HG03135 (cell line): ENCODE data around the gene COL4A1.

Experiments used
- ATAC-seq: cut with Tn5 transposase; IDR thresholded peaks from one replicate; pipeline ENCODE4 v1.9.1; 2021; ENCODE audit warnings: mild to moderate bottlenecking, moderate library complexity; ENCODE audit not compliant: unreplicated experiment

COL4A1 gene

DNA sequence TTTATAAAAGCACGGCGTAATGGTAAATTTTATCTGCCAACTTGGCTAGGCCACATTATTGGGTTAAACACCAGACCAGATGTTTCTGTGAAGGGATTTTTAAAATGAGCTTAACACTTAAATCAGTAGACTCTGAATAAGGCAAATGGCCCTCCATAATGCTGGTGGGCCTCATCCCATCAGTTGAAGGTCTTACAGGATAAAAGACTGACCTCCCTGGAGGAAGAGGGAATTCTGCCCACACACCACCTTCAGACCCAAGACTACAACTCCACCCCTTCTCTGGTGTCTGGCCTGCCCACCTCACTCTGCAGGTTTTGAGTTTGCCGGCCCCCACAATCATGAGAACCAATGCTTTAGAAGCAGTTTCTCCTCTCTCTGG lies 96.4 kb downstream of the COL4A1 start:
- ATAC-seq = no peak

DNA sequence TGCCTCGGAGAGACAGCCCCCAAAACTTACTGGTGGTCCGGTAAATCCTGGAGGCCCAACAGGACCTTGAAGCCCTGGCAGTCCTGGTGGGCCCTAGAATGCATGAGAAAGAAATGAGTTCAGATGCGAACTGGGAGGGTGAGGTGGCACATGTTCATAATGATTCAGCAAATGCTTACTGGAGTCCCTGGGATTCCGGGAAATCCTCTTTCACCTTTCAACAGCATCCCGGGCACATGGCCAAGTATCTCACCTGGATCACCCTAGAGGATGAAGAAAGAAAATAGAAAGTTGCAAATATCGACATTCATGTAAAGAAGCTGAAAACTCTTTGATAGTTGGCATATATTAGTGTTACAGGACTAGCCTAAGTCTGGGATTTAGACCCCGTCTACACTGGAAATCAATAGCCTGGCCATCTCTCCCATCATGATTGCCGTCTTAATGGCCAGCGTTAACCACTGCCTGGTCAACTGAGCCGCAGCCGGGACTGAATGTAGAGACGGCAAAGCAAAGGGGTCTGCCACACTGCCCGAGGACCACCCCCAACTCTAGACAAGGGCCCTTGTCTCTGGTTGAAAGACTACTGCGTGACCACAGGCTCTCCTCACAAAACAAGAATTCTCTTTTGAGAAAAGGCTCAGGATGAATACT lies 96.9 kb downstream of the COL4A1 start:
- no peak for ATAC-seq

DNA sequence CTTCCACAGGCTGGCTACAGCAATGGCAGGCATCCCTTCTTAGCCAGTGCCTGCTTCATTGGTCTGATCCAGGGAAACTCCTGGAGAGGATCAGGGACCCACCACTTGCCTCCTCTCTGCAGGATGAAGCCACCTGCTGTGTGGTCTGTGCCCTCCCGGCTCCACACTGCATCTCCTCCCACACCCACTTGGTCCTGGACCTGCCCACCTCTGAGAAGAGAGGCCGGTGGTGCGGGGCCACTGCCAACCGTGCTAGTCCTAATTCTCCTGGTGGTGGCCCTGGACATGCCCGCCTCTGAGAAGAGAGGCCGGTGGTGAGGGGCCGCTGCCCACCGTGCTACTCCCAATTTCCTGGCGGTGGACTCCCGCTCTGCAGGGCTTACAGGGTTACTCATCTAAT lies 98.8 kb downstream of the COL4A1 start:
- ATAC-seq = no peak

DNA sequence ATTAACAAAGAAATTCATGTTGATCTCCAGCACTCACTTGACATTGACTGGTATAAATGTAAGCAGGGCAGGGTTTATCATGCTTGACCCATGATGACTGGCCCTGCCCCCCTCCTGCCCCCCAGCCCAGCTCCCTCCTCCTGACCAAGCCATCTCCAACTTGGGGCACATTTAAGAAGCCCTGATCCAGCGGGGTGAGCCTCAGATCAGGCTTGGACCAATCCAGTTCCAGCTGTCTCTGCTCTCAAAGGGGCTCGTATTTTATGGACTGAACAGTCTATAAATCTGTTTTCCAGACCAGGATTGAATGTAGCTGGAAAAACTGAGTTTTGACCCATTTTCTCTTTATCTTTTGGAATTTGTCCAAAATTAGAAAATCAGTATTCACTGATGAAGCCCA lies 100.0 kb downstream of the COL4A1 start:
- no peak for ATAC-seq

DNA sequence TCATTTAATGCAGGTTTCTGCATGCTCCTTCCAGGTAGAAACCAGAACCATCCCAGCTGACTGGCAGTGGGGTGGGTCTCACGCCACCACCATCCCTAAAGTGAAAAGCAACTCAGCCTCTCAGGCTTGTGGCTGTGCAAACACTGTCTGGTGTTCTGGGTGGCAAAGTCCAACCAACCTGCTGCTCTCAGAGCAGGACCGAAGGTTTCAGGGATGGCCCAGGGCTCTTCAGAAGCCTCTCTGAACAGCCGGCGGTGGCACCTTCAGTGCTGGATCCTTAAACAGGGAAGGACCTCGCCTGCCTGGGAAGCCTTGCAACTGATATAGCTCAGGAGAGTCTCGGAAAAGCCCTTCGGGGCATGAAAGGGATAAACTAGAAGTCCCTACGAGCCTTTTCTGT lies 100.8 kb downstream of the COL4A1 start:
- no peak for ATAC-seq

DNA sequence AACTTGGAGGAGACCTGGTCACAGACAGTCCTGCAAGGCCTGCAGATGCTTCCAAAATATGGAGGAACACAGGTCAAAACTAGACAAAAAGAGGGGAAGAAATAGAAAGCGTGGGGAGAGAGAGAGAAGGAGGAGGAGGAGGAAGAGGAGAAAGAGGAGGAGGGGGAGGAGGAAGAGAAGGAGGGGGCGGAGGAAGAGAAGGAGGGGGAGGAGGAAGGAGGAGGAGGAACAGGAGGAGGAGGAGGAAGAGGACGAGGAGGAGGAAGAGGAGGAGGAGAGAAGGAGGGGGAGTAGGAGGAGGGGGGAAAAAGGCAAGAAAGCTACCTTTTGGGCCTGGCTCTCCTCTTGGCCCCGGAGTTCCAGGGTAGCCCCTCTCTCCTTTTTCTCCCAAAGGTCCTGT lies 105.8 kb downstream of the COL4A1 start:
- no peak for ATAC-seq

DNA sequence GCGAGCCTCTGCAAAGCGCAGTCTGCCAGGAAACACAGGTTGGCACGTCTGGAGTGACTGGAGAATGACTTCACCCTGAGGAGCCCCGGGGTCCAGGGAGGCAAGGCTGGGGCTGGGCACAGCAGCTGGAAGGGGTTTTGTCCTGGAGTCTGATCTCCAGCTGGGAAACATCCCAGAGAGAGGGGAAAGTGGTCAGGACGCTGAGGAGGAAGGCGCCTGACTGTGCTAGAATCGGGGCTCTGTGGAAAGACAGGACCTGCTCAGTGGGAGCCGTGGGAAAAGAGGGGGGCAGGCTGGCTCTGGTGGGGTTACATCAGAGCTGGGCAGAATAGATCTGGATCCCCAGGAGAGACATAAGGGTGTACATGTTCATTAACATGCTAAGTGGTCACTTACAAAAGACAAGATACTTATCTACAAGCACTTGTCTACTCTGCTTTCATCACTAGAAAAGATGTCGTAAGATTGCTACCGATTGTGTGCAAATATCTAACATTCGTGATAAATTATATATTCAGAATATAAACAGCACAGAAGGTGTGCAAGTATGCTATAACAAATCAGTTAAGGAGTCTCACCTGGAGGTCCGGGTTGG lies 106.6 kb downstream of the COL4A1 start:
- ATAC-seq = no peak

DNA sequence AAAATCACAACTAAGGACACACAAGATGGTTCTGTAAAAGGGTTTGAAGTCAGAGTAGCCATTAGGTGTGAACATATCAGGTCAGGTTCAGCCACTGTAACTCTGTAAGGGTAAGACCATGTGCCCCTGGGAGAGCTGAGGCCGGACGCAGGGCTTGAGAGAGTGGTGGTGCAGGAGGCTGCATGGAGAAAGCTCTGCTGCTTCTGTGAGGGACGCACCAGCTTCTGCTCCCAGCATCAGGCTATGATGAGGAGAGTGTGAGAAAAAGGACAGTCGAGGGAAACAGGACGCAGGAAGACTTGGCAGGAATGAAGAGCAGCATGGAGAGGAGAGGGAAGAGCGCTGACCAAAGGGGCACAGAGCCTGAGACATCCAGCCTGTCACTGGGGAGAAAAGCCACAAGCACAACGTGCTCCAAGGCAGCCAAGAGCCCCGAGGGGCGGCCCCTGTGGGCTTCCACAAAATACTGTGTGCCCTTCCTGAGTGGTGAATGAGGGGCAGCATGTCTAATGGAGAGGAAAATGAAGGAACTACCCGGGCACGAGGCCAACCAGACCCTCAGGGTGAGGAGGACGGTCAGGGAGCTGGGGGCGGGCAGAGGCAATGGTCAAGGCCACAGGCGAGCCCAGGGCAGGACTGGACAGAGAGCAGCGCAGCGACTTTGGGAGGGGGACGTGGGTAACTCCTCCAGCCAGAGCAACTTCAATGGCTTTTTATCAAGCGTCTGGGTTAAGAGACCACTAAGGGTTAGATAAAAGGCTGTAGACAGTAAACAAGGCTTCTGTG lies 107.7 kb downstream of the COL4A1 start:
- ATAC-seq = no peak

DNA sequence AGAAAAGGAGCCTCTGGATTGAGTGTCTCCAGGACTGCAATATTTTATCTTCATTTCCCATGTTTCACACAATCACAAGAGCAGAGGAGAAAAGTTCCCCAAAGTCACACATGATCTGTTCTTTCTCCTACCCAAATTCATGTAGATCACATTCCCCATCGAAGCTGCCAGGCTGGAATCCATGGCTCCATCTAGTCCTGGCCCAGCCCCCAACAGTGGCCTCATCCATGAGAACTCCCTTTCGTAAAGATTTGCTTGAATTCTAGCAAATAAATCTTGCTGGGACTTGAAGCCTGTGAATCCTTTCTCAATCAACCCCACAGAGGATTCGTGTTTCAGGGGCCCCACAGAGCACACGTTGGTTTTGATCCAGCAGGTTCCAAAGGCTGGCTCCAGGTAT lies 109.5 kb downstream of the COL4A1 start:
- ATAC-seq = no peak

DNA sequence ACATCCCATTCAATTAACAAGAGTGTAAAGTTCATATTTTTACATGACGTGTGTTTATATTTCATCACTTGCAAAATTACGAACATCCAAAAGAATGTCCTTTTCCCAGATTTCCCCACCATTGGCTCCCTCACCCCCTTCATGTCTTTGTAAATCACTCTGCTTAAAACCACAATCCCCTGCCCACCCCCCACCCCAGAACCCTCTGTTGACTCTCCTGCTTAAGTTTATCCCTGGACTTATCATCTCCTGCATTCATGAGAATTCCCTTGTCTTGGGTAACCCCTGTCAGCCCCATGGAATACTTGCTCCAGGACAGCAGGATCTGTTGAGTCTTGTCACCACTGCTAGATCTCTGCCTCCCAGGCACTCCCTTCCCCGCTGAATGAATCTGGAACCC lies 109.9 kb downstream of the COL4A1 start:
- no peak for ATAC-seq

DNA sequence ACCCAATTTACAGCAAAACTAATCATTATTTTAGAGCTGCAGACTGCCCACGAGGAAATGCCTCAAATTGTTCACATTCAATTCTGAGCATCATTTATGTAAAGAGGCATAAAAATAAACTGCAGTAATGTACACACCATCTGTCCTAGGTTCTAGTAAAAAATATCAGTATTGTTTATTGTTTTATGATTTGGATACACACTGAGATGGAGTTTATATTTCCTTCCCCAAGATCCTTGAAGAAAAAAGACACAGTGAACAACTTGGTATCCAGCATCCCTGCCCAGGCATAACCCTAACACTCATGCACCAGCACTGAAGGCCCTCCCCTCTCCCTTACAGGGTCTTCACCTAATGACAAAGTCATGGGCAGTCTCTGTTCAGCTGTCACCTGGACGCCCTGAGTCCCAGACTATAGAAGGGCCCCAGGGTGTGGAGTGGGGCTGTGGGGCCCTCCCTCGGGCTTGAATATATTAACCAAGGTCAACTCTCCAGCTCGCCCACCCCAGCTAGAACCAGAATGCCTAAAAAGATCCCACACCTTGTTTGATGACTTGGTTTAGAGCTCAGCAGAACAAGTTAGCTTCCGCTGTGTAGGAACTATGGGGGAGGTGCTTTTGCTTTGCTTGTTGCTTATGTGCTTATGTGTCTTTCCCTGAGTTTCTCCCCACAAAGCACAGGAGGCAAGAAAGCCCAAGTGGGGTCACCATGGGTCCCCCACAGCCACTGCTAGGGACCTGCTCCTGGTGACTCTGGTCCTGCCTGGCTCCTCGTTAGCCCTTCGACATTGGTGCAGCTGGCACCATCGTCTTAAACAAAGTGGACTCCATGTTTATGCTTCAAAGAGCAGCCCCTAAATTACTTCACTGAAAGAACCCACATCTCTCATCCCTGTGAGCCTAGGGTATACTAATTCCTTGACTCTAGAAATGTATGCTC lies 111.1 kb downstream of the COL4A1 start:
- no peak for ATAC-seq

DNA sequence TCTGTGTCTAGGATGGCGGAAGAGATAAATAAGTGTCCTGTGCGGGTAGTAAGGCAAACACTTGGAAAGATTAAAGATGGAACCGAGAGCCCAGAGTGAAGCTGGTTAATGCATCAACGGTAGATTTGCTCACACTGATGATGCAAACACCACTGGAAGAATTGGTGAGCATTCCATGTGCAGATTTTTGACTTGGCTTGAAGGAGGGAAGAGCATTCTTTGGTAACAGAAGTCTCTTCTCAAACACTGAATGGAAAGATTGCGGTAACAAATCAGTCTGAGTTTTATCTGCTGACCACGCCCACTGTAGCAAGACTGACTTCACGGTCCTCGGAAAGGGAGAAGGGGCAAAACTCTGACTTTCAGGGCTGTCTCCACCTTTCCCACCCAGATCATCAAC lies 112.5 kb downstream of the COL4A1 start:
- no peak for ATAC-seq

DNA sequence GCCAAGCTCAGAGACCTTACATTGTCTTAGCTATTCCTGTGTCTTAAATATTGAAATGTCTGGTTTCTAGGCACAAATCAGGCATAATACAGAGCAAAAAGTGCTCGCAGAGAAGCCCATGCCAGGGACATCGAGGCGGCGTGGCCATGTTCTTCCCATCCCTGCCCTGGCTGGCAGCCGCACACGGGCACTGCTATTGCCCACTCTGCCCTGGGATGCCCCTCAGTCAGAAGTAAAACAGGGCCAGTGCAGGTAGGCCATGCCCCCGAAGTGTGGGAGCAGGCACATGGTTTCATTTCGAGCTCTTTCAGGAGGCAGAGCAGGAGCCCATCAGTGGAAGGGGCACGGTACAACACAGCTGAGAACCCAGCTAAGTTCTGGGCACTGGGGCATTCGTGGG lies 113.5 kb downstream of the COL4A1 start:
- ATAC-seq = no peak

DNA sequence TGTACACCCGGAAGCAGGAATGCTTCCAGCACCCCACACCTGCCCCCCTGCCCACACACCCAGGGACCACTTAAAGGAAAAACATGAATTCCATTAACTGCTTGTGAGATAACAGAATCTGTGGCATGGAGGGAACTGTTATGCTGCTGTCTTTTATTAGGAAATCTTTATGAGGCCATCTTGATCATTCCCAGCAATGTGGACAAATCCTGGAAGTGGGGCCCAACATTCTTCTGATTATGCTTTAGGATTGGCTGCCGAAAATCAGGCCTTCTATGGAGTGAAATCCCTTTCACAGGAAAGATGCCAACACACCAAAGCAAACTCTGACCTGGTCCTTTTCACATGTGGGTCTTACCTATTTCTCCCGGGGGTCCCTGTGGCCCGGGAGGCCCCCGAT lies 114.5 kb downstream of the COL4A1 start:
- ATAC-seq = no peak

DNA sequence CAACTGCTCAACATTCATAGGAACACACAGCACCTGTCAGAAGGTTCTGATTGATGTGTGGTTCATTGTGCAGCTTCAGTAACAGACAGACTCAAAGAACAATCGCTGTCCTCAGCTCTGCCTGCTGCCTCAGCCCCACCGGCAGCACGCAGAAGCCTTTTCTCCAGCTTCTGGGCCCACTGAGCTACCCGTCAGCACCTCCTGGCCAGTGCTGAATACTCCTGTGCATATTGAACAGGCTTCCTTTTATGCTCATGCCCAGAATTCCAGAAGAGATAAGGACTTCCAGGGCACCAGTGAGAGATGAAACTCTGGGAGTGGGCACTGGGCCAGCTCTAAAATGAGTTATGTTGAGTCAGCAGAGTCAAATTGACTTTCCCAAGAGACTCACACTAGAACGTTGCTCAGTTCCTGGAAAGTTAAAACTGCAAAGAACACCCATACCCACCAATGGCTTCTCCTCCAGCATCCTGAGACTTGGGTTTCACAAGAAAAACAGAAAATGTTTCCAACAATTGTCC lies 119.3 kb downstream of the COL4A1 start:
- ATAC-seq = no peak

DNA sequence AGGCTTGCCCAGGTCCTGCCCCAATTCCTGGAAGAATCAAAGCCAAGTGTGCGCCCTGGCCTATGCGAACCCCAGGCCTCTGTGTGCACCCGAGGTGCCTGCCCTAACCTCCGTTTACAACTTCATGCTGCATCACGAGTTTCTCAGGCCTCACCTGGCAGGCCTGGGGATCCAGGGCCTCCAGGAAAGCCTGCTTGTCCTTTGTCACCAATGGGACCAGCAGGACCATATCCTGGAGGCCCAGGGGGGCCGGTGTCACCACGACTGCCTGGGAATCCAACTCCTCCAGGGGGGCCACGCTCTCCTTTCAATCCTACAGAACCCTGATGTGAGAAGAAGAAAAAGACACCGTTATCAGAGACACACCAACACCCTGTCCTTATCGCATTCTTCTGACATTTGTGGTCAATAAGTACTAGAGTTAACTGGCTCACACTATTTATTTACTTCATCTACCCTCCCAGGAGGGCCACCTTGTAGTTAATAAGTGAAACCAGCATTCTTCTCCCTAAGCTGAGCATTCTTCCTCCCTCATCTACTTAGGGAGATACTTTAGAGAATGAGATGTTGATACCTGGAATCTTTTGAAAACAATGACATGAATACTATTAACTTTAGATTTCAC lies 120.6 kb downstream of the COL4A1 start:
- ATAC-seq = no peak

DNA sequence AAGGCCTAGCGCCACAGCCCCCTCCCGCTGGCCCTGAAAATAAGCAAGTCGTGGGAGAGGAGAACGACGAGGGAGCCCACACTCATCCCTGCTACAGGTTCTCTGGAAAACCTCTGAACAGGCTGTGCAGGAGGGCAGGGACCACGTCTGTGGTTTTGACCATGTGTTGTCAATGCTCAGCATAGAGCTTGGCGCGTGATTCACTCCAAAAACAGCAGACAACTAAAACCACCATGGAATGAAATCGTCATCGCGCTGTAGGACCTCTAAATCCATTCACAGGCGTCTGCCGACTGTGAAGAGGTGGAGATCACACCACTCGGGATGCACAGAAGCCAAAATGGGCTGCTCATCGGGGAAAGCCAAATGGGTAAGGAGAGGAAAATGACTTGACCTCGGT lies 121.3 kb downstream of the COL4A1 start:
- no peak for ATAC-seq

DNA sequence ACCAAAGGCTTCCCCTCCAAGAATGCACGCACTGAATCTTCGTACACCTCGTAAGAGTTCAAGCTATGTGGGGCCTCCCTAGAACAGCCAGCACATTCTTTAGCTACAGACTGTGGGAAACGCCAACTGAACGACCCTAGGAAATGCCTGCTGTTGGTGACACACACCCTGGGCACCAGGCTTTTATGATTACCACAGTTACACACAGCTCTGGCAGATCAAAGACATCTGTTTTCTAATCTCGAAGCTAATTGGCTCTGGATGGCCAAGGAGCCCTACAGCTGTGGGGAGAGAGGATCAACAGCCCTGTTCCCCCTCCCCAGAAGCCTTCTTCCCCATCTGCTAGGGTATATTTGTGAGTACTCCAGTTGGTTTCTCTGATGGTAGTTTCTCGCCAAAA lies 123.0 kb downstream of the COL4A1 start:
- ATAC-seq = no peak

DNA sequence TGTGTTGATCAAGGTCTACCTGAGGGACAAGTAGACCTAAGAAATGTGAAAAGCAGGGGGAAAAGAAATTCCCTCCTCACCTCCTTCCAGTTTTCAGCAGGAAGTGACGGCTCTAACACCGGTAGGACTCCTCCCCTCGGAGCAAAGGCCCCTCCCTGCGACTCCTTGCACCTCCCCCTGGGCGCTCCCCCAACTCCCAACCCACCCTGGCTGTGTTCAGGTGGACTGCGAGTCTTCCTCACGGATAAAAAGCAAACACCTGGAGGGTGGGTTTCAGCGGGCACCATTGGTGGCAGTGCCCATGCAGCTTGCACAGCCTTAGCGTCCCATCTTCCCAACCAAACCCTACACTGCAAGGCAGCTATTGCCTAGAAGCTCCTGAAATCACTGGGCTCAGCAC lies 124.5 kb downstream of the COL4A1 start:
- ATAC-seq = no peak

DNA sequence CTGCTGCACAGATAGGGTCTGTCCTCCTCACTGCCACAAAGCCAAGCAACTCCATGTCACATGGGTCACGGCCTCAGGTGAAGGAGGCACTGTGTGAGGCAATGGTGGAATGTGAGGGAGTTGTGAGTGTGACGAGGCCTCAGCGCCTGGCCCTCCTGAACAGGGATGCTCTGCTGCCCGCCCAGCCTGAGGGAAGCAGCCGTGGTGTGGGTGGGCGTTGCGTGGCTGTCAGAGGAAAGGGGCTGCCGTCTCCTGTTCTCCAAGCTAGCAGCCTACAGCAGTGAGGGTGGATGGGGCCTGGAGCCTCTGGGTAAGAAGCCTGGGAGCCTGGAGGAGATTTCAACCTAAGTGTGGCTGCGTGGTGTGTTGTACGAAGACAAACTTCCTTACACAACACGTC lies 125.0 kb downstream of the COL4A1 start:
- ATAC-seq = no peak

DNA sequence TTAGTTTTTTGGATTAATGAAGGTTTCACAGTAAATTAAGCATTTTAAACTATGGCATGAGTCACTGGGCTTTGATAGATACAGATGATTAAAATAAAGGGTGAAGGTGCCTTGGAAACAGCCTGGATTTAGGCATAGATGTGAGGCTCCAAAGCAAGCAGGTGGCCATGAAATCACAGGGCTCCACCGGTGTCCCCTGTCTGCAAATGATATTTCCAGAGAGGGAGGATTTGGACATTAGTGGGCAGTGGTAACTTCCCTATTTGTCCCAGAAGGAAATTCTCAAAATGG lies 127.2 kb downstream of the COL4A1 start:
- no peak for ATAC-seq
